Karpas-422 (cell line): ENCODE data around the gene TOE1. TPM values are rescaled to one million over a fixed set of nuclear protein-coding genes. Genes with fewer than 3 reads are reported as not detected.
"Not testable (repeated sequence)": the region's sequence is repeated elsewhere in the genome, so short reads cannot be mapped to it uniquely, and the experiment has no call there.

Experiments used
- DNase-seq: peaks from one replicate; pipeline ENCODE4 v3.0.0-alpha.2; 2015
- H2AFZ ChIP-seq: fragments of 200-600 bp; sonication (generic); 2 replicates; pipeline ENCODE4 v1.6.1; 2014; ENCODE audit warnings: antibody characterized with exemption, low read length, mixed read lengths
- H3K27ac ChIP-seq: fragments of 200-600 bp; sonication (generic); 2 replicates; pipeline ENCODE4 v1.5.1; 2014; ENCODE audit warnings: mild to moderate bottlenecking, low read length, moderate library complexity
- H3K27me3 ChIP-seq: fragments of 200-600 bp; sonication (generic); 2 replicates; pipeline ENCODE4 v1.6.1; 2014; ENCODE audit warnings: low read length, mixed read lengths
- H3K36me3 ChIP-seq: fragments of 200-600 bp; sonication (generic); 2 replicates; pipeline ENCODE4 v1.6.1; 2014; ENCODE audit warnings: low read length, mixed read lengths; ENCODE audit not compliant: insufficient read depth
- H3K4me1 ChIP-seq: fragments of 200-600 bp; sonication (generic); 2 replicates; pipeline ENCODE4 v1.6.1; 2014; ENCODE audit warnings: mild to moderate bottlenecking, low read length, mixed read lengths
- H3K4me2 ChIP-seq: fragments of 200-600 bp; sonication (generic); 2 replicates; pipeline ENCODE4 v1.6.1; 2014; ENCODE audit warnings: low read length, low read depth, mild to moderate bottlenecking; ENCODE audit not compliant: poor library complexity, severe bottlenecking
- H3K4me3 ChIP-seq: fragments of 200-600 bp; sonication (generic); 2 replicates; pipeline ENCODE4 v1.5.1; 2014; ENCODE audit warnings: mild to moderate bottlenecking, antibody characterized with exemption, low read length, mixed read lengths
- H3K79me2 ChIP-seq: fragments of 200-600 bp; sonication (generic); 2 replicates; pipeline ENCODE4 v1.6.1; 2014; ENCODE audit warnings: mild to moderate bottlenecking, low read length, mixed read lengths
- H3K9ac ChIP-seq: fragments of 200-600 bp; sonication (generic); 2 replicates; pipeline ENCODE4 v1.6.0; 2014; ENCODE audit warnings: low read length
- H3K9me2 ChIP-seq: fragments of 200-600 bp; sonication (generic), shearing (Covaris generic); replicated peaks from 2 replicates; pipeline ENCODE4 v1.6.0; 2014; ENCODE audit warnings: mild to moderate bottlenecking, low read length, moderate library complexity; ENCODE audit not compliant: insufficient read depth
- H3K9me3 ChIP-seq: fragments of 300-700, 200-600 bp; sonication (generic); 2 replicates; pipeline ENCODE4 v1.6.1; 2014; ENCODE audit warnings: low read length, mixed read lengths
- H4K20me1 ChIP-seq: fragments of 200-600 bp; sonication (generic); 2 replicates; pipeline ENCODE4 v1.6.1; 2014; ENCODE audit warnings: mild to moderate bottlenecking, antibody characterized with exemption, low read length, low read depth; ENCODE audit not compliant: insufficient read depth
- total RNA-seq: library from RNA; depleted of rRNA; stranded (reverse); fragments of >200 nt; shearing (Covaris generic); gene quantifications from 2 replicates; pipeline ENCODE4 v1.2.3, GENCODE V29; 2014; ENCODE audit warnings: low replicate concordance; rRNA removed

Gene TOE1
- total RNA-seq, 1 experiment from 2014 or later: 8.9 TPM

GRCh38 chr1:45384213-45384612 lies 44.2 kb downstream of the TOE1 start:
- H2AFZ ChIP-seq, H4K20me1 ChIP-seq, H3K9me3 ChIP-seq, H3K4me3 ChIP-seq, H3K27ac ChIP-seq, DNase-seq, H3K4me2 ChIP-seq, H3K4me1 ChIP-seq, H3K36me3 ChIP-seq, H3K9ac ChIP-seq, H3K9me2 ChIP-seq, H3K27me3 ChIP-seq, H3K79me2 ChIP-seq: not testable (repeated sequence)

GRCh38 chr1:45385302-45385701 lies 45.3 kb downstream of the TOE1 start:
- DNase-seq: no peak
- H3K9me3 ChIP-seq: no peaks in the 10 kb centered on the region
- H2AFZ ChIP-seq: no peak overlapping the region
- no peak overlapping the region for H3K4me3 ChIP-seq
- no peaks in the 10 kb centered on the region for H3K36me3 ChIP-seq
- no peaks in the 10 kb centered on the region for H3K79me2 ChIP-seq
- H3K9me2 ChIP-seq: no peaks in the 10 kb centered on the region
- no peak overlapping the region for H3K4me2 ChIP-seq
- H3K27me3 ChIP-seq: no peaks in the 10 kb centered on the region
- H3K27ac ChIP-seq: no peak overlapping the region
- H4K20me1 ChIP-seq: no peaks in the 10 kb centered on the region
- no peaks in the 10 kb centered on the region for H3K4me1 ChIP-seq
- H3K9ac ChIP-seq: no peak overlapping the region

- Histone ChIP-seq H3K36me3 (no peaks in the 10 kb centered on the region), H3K4me1 (no peaks in the 10 kb centered on the region), H3K4me3 (no peak overlapping the region), H4K20me1 (no peaks in the 10 kb centered on the region), H3K79me2 (no peaks in the 10 kb centered on the region), H3K9ac (no peak overlapping the region), H3K9me2 (no peaks in the 10 kb centered on the region), H3K4me2 (no peak overlapping the region), H3K27me3 (no peaks in the 10 kb centered on the region), H2AFZ (no peak overlapping the region), H3K27ac (no peak overlapping the region), H3K9me3 (no peaks in the 10 kb centered on the region)
- no peak for DNase-seq
These were observed 46.2 kb downstream of the TOE1 start for GRCh38 chr1:45386219-45386618.

Other genes with a start within 250 kb of the TOE1 start
- gene ZSWIM5, start 133.6 kb upstream of the TOE1 start, total RNA-seq: 0.04 TPM in 2 replicates
- not detected in 2 replicates for gene HPDL, start 13.3 kb upstream of the TOE1 start, total RNA-seq
- 40.8 and 53.9 TPM in 2 replicates for gene MUTYH, start 270 bp downstream of the TOE1 start, total RNA-seq
- gene TESK2, start 151.0 kb downstream of the TOE1 start, total RNA-seq: 1.3 and 1.5 TPM in 2 replicates
- 5.8 and 9.0 TPM in 2 replicates for gene CCDC163, start 159.9 kb downstream of the TOE1 start, total RNA-seq
- gene MMACHC, start 160.1 kb downstream of the TOE1 start, total RNA-seq: 5.5 and 13.8 TPM in 2 replicates
- gene PRDX1, start 181.7 kb downstream of the TOE1 start, total RNA-seq: 289 and 397 TPM in 2 replicates
- gene AKR1A1, start 210.7 kb downstream of the TOE1 start, total RNA-seq: 79.0 and 120 TPM in 2 replicates
- gene NASP, start 243.9 kb downstream of the TOE1 start, total RNA-seq: 61.8 and 88.1 TPM in 2 replicates